SK-N-SH treated with all-trans-retinoic acid at 6 μM for 48 hours (cell line): ENCODE measurements around the gene ZNF185.

ENCODE experiments used
- ATAC-seq: fragments of 200-7000 bp; cut with Tn5 transposase; 3 replicates; pipeline ENCODE4 v1.9.1; 2020; ENCODE audit warnings: mild to moderate bottlenecking, moderate library complexity
- ARNTL ChIP-seq: fragments of 450-650 bp; formaldehyde crosslinking; IDR thresholded peaks from 2 replicates; pipeline ENCODE4 v1.5.0; 2020; ENCODE audit warnings: low read depth, mild to moderate bottlenecking, moderate library complexity, borderline replicate concordance
- BACH2 ChIP-seq: fragments of 250-450 bp; sonication (Bioruptor Pico); IDR thresholded peaks from 2 replicates; pipeline ENCODE4 v1.9.0; 2021; ENCODE audit warnings: mild to moderate bottlenecking, borderline replicate concordance
- CSDC2 ChIP-seq: fragments of 250-450 bp; sonication (Bioruptor Pico); IDR thresholded peaks from 2 replicates; pipeline ENCODE4 v1.5.0; 2020; ENCODE audit warnings: mild to moderate bottlenecking, moderate library complexity
- GLIS3 ChIP-seq: fragments of 250-450 bp; sonication (Bioruptor Pico); IDR thresholded peaks from 2 replicates; pipeline ENCODE4 v1.5.0; 2020; ENCODE audit warnings: mild to moderate bottlenecking, moderate library complexity
- ISL1 ChIP-seq: fragments of 250-450 bp; sonication (Bioruptor Pico); IDR thresholded peaks from 2 replicates; pipeline ENCODE4 v2.1.2; 2022; ENCODE audit warnings: mild to moderate bottlenecking, moderate library complexity
- OSR1 ChIP-seq: fragments of 250-450 bp; sonication (Bioruptor Pico); IDR thresholded peaks from 2 replicates; pipeline ENCODE4 v1.8.0; 2022; ENCODE audit warnings: moderate library complexity, mild to moderate bottlenecking, inconsistent platforms
- PPARA ChIP-seq: fragments of 250-450 bp; sonication (Bioruptor Pico); IDR thresholded peaks from 2 replicates; pipeline ENCODE4 v1.5.0; 2020; ENCODE audit warnings: mild to moderate bottlenecking, borderline replicate concordance
- RARB ChIP-seq: fragments of 250-450 bp; sonication (Bioruptor Pico); IDR thresholded peaks from 2 replicates; pipeline ENCODE4 v1.8.0; 2021; ENCODE audit warnings: mild to moderate bottlenecking, moderate library complexity
- SNAI2 ChIP-seq: fragments of 250-450 bp; sonication (Bioruptor Pico); IDR thresholded peaks from 2 replicates; pipeline ENCODE4 v1.5.0; 2020; ENCODE audit warnings: mild to moderate bottlenecking, moderate library complexity
- TCF4 ChIP-seq: fragments of 250-450 bp; sonication (Bioruptor Pico); IDR thresholded peaks from 2 replicates; pipeline ENCODE4 v1.8.0; 2021; ENCODE audit warnings: mild to moderate bottlenecking, moderate library complexity, borderline replicate concordance
- TOX ChIP-seq: fragments of 250-450 bp; sonication (Bioruptor Pico); IDR thresholded peaks from 2 replicates; pipeline ENCODE4 v1.8.0; 2021; ENCODE audit warnings: mild to moderate bottlenecking, moderate library complexity, borderline replicate concordance
- ZC3H10 ChIP-seq: fragments of 250-450 bp; sonication (Bioruptor Pico); IDR thresholded peaks from 2 replicates; pipeline ENCODE4 v1.5.1; 2021; ENCODE audit warnings: mild to moderate bottlenecking, moderate library complexity
- ZFP3 ChIP-seq: fragments of 250-450 bp; sonication (Bioruptor Pico); IDR thresholded peaks from 2 replicates; pipeline ENCODE4 v1.5.0; 2020; ENCODE audit warnings: mild to moderate bottlenecking, moderate library complexity
- ZFP30 ChIP-seq: fragments of 450-650 bp; formaldehyde crosslinking; IDR thresholded peaks from 2 replicates; pipeline ENCODE4 v1.5.0; 2022; ENCODE audit warnings: mild to moderate bottlenecking, moderate library complexity
- ZNF565 ChIP-seq: fragments of 450-650 bp; formaldehyde crosslinking; conservative IDR thresholded peaks from 2 replicates; pipeline ENCODE4 v1.5.0; 2020; ENCODE audit warnings: low read depth, mild to moderate bottlenecking, moderate library complexity
- ZNF70 ChIP-seq: fragments of 450-650 bp; formaldehyde crosslinking; IDR thresholded peaks from 2 replicates; pipeline ENCODE4 v1.5.0; 2020; ENCODE audit warnings: mild to moderate bottlenecking, moderate library complexity
- ZNF8 ChIP-seq: fragments of 450-650 bp; formaldehyde crosslinking; IDR thresholded peaks from 2 replicates; pipeline ENCODE4 v1.5.0; 2020; ENCODE audit warnings: mild to moderate bottlenecking, moderate library complexity
- TF ChIP-seq, protein P1 (sequence below): fragments of 250-450 bp; sonication (Bioruptor Pico); IDR thresholded peaks from 2 replicates; pipeline ENCODE4 v1.5.1; 2020; ENCODE audit warnings: low read depth, mild to moderate bottlenecking, moderate library complexity
- TF ChIP-seq, protein P2 (sequence below): fragments of 250-450 bp; sonication (Bioruptor Pico); IDR thresholded peaks from 2 replicates; pipeline ENCODE4 v1.8.0; 2020; ENCODE audit warnings: mild to moderate bottlenecking, moderate library complexity, borderline replicate concordance
- TF ChIP-seq, protein P3 (sequence below): fragments of 250-450 bp; sonication (Bioruptor Pico); IDR thresholded peaks from 2 replicates; pipeline ENCODE4 v1.8.0; 2021; ENCODE audit warnings: low read depth, mild to moderate bottlenecking, moderate library complexity, borderline replicate concordance
- TF ChIP-seq, protein P4 (sequence below): fragments of 250-450 bp; sonication (Bioruptor Pico); IDR thresholded peaks from 2 replicates; pipeline ENCODE4 v1.5.1; 2021; ENCODE audit warnings: mild to moderate bottlenecking, moderate library complexity
- TF ChIP-seq, protein P5 (sequence below): fragments of 250-450 bp; sonication (Bioruptor Pico); IDR thresholded peaks from 2 replicates; pipeline ENCODE4 v1.5.0; 2020; ENCODE audit warnings: mild to moderate bottlenecking, moderate library complexity

The ZNF185 gene

DNA sequence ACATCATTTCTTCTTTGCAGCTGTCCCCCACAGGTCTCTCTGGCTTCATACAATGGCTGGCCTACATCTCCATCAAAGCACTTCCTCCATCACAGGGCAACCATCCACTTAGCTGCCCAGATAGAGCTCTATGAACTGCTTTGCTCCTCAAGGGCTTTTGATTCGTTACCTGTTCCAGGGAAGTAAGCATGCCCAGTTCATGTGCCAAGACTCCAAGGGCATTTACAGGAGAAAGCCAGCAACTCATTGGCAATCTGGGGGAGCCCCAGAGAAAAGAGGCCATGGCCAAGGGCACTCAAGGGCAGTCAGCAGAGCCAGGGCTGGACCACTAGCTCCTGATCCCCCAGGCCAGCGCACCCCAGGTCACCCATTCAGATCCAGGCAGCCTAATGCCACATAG, 24.5 kb upstream of the ZNF185 start (continued):
- no peak for TF ChIP-seq PPARA (CRISPR knock-in tag)
- no peak for TF ChIP-seq ZFP30 (CRISPR knock-in tag)
- no peak for TF ChIP-seq ZNF565 (CRISPR knock-in tag)
- no peak for TF ChIP-seq ARNTL (CRISPR knock-in tag)
- no peak for TF ChIP-seq CSDC2 (CRISPR knock-in tag)
- no peak for TF ChIP-seq TOX (CRISPR knock-in tag)
- TF ChIP-seq ISL1 (CRISPR knock-in tag): no peak

DNA sequence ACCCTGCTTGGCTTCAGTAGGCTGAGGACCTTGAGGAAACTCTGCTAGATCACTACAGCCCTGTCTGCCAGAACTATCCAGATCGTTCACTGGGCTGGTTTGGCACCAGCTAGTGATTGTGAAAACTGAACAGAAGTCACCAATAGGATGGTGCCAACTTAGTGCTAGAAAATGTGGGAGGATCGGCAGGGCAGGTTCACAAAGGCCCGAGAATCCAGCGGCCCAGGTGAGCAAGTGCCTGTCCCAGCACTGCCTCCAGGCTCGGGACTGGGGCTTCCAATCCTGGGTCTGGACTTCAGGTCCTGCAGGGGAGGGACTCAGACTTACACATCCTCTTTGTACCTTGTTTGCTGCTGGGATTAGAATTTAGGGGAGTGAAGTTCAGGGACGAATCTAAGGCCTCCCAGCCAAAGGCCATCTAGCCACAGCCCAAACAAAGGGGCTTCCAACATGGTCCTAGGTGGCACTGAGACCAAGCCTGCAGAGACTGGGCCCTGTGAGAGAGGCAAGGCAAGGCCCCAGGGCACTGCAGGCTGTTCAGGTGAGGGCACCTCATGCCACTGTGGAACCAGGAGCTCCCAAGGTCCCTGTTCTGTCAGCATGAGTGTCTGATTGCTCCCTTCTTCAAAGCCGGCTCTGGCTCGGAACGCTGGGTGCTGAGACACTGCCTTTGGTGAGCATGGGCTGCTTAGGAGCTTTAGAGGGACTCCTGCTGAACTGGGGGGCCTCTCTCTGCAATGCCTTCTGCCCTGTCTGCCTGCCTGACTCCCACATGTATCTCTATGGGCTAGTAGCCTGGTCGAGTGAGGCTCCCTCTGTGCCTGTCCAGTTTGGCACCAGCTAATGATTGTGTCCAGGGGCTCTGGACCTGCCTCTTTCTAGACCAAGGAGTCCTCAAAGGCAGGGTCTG, 20.7 kb upstream of the ZNF185 start:
- ATAC-seq: no peak

DNA sequence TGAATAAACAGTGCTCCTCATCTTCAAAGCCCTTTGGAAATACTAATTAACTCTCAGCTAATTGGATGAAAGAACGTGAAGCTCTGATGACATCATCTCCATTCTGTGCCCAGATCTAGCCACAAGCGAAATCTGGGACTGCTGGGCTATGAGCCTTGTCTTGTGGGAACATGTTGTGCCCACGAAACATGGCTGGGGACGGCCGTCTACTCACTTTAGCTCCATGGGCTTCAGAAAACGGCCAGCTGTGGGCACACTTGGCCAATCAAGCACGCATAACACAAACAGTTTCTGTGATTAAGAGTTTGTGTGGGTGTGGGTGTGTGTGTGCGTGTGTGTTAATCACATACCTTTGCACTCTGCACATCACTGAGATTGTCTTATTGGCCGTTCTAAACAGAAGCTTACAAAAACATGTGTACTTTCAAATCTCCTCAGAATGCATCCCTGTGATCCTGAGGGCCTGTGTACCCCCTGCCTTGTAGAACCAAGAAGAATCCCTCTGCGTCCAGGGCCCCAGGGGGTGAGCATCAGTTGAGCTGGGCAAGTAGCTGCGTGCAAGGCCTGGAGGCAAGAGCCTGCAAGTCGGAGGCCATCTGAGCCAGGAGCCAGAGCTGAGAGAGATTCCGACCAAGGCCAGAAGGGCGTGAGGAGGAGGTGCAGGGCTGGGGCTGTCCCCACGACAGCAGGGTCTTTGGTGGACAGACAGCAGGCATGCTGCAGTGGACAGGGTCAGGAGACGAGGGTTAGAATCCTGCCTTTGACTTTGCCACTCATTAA, 18.7 kb upstream of the ZNF185 start:
- TF ChIP-seq ZFP3 (no peak), PPARA (CRISPR knock-in tag) (no peak), ZNF70 (CRISPR knock-in tag) (no peak), ZC3H10 (no peak), ARNTL (CRISPR knock-in tag) (no peak), ZNF565 (CRISPR knock-in tag) (no peak), RARB (CRISPR knock-in tag) (no peak), BACH2 (CRISPR knock-in tag) (no peak), TCF4 (no peak), SNAI2 (CRISPR knock-in tag) (no peak), OSR1 (CRISPR knock-in tag) (no peak), ZNF8 (CRISPR knock-in tag) (no peak), GLIS3 (CRISPR knock-in tag) (no peak), ZFP30 (CRISPR knock-in tag) (no peak), CSDC2 (CRISPR knock-in tag) (no peak)
- TF ChIP-seq, protein P1, sequence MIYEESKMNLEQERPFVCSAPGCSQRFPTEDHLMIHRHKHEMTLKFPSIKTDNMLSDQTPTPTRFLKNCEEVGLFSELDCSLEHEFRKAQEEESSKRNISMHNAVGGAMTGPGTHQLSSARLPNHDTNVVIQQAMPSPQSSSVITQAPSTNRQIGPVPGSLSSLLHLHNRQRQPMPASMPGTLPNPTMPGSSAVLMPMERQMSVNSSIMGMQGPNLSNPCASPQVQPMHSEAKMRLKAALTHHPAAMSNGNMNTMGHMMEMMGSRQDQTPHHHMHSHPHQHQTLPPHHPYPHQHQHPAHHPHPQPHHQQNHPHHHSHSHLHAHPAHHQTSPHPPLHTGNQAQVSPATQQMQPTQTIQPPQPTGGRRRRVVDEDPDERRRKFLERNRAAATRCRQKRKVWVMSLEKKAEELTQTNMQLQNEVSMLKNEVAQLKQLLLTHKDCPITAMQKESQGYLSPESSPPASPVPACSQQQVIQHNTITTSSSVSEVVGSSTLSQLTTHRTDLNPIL (CRISPR knock-in tag): no peak
- TF ChIP-seq, protein P2, sequence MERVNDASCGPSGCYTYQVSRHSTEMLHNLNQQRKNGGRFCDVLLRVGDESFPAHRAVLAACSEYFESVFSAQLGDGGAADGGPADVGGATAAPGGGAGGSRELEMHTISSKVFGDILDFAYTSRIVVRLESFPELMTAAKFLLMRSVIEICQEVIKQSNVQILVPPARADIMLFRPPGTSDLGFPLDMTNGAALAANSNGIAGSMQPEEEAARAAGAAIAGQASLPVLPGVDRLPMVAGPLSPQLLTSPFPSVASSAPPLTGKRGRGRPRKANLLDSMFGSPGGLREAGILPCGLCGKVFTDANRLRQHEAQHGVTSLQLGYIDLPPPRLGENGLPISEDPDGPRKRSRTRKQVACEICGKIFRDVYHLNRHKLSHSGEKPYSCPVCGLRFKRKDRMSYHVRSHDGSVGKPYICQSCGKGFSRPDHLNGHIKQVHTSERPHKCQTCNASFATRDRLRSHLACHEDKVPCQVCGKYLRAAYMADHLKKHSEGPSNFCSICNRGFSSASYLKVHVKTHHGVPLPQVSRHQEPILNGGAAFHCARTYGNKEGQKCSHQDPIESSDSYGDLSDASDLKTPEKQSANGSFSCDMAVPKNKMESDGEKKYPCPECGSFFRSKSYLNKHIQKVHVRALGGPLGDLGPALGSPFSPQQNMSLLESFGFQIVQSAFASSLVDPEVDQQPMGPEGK (CRISPR knock-in tag): no peak
- TF ChIP-seq, protein P3, sequence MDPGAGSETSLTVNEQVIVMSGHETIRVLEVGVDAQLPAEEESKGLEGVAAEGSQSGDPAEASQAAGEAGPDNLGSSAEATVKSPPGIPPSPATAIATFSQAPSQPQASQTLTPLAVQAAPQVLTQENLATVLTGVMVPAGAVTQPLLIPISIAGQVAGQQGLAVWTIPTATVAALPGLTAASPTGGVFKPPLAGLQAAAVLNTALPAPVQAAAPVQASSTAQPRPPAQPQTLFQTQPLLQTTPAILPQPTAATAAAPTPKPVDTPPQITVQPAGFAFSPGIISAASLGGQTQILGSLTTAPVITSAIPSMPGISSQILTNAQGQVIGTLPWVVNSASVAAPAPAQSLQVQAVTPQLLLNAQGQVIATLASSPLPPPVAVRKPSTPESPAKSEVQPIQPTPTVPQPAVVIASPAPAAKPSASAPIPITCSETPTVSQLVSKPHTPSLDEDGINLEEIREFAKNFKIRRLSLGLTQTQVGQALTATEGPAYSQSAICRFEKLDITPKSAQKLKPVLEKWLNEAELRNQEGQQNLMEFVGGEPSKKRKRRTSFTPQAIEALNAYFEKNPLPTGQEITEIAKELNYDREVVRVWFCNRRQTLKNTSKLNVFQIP (CRISPR knock-in tag): no peak
- TF ChIP-seq, protein P4, sequence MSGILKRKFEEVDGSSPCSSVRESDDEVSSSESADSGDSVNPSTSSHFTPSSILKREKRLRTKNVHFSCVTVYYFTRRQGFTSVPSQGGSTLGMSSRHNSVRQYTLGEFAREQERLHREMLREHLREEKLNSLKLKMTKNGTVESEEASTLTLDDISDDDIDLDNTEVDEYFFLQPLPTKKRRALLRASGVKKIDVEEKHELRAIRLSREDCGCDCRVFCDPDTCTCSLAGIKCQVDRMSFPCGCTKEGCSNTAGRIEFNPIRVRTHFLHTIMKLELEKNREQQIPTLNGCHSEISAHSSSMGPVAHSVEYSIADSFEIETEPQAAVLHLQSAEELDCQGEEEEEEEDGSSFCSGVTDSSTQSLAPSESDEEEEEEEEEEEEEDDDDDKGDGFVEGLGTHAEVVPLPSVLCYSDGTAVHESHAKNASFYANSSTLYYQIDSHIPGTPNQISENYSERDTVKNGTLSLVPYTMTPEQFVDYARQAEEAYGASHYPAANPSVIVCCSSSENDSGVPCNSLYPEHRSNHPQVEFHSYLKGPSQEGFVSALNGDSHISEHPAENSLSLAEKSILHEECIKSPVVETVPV: no peak
- TF ChIP-seq, protein P5, sequence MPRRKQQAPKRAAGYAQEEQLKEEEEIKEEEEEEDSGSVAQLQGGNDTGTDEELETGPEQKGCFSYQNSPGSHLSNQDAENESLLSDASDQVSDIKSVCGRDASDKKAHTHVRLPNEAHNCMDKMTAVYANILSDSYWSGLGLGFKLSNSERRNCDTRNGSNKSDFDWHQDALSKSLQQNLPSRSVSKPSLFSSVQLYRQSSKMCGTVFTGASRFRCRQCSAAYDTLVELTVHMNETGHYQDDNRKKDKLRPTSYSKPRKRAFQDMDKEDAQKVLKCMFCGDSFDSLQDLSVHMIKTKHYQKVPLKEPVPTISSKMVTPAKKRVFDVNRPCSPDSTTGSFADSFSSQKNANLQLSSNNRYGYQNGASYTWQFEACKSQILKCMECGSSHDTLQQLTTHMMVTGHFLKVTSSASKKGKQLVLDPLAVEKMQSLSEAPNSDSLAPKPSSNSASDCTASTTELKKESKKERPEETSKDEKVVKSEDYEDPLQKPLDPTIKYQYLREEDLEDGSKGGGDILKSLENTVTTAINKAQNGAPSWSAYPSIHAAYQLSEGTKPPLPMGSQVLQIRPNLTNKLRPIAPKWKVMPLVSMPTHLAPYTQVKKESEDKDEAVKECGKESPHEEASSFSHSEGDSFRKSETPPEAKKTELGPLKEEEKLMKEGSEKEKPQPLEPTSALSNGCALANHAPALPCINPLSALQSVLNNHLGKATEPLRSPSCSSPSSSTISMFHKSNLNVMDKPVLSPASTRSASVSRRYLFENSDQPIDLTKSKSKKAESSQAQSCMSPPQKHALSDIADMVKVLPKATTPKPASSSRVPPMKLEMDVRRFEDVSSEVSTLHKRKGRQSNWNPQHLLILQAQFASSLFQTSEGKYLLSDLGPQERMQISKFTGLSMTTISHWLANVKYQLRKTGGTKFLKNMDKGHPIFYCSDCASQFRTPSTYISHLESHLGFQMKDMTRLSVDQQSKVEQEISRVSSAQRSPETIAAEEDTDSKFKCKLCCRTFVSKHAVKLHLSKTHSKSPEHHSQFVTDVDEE (CRISPR knock-in tag): no peak
- no peak for ATAC-seq

More for the DNA sequence above, 20.7 kb upstream of the ZNF185 start:
- no peak for TF ChIP-seq BACH2 (CRISPR knock-in tag)
